ENCODE data around the gene KMO.

KMO gene

DNA sequence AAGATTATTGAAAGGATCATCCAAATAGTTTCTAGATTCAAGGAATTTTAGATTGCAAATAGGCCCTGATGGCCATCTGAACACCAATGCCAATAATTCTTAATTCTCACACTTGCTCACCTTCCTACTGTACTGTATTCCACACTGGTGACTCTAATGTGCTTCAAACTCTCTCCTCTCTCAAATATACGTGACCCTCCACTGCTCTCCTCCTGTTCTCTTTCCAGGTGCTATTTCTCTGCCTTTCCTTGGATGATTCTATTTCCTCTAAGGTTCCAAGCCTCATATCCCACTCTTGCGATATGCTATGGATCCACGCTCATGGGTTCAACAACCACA is 28.6 kb downstream of the KMO start:
- Histone ChIP-seq H3K9ac (ENCODE audit: insufficient read length) (no peak overlapping the region), H3K27ac (no peak overlapping the region), H3K36me3 (ENCODE audit: insufficient read depth, low read length) (peaks cover 60% of the 10 kb centered on the region), H3K9me3 (ENCODE audit: low read depth, low read length) (no peaks in the 10 kb centered on the region), H3K4me3 (no peak overlapping the region)
- TF ChIP-seq FOXP2 (optimal IDR thresholded peaks at IDR 0.05; ENCODE audit: control extremely low read depth, extremely low read length, insufficient read depth) = no peak
- TF ChIP-seq POLR2AphosphoS5 (IDR thresholded peaks at IDR 0.05; ENCODE audit: borderline replicate concordance, low read depth, low read length) = no peak
- no peak for TF ChIP-seq EZH2 (IDR thresholded peaks at IDR 0.05)
- no peak for DNase-seq (ENCODE audit: low read depth, low spot score)

DNA sequence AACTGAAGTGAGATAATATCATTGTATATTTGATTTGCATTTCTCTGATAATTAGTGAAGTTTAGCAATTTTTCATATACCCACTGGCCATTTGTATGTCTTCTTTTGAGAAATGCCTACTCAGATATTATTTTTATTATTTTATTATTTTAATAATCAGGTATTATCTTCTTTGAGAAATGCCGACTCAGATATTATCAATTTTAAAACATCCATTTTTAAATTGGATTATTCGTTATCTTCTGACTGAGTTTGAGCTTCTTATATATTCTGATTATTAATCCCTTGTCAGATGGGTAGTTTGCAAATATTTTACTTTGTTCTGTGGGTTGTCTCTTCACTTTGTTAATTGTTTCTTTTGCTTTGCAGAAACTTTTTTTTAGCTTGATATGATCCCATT is 37.7 kb downstream of the KMO start:
- no peak overlapping the region for H3K9ac ChIP-seq (ENCODE audit: insufficient read length)
- TF ChIP-seq EZH2 (IDR thresholded peaks at IDR 0.05) (no peak), FOXP2 (optimal IDR thresholded peaks at IDR 0.05; ENCODE audit: control extremely low read depth, extremely low read length, insufficient read depth) (no peak), POLR2AphosphoS5 (IDR thresholded peaks at IDR 0.05; ENCODE audit: borderline replicate concordance, low read depth, low read length) (no peak)
- H3K9me3 ChIP-seq (ENCODE audit: low read depth, low read length) = peaks cover 2% of the 10 kb centered on the region; the same call in 1 of the 2 replicates
- no peak overlapping the region for H3K4me3 ChIP-seq
- H3K27ac ChIP-seq = no peak overlapping the region
- no peak for DNase-seq (ENCODE audit: low read depth, low spot score)
- peaks cover 89% of the 10 kb centered on the region for H3K36me3 ChIP-seq (ENCODE audit: insufficient read depth, low read length)

DNA sequence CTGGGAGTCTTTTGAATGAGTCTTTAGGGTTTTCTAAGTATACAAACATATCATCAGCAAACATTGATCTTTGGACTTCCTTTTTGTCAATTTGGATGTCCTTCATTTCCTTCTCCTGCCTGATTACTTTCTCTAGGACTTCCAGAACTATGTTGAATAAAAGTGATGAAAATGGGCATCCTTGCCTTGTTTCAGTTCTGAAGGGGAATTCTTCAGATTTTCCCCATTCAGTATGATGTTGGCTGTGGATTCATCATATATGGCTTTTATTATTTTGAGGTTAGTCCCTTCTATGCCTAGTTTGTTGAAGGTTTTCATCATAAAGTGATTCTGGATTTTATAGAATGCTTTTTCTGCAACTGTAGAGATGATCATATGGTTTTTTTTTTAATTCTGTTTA is 42.0 kb downstream of the KMO start:
- TF ChIP-seq POLR2AphosphoS5 (IDR thresholded peaks at IDR 0.05; ENCODE audit: borderline replicate concordance, low read depth, low read length) (no peak), FOXP2 (optimal IDR thresholded peaks at IDR 0.05; ENCODE audit: control extremely low read depth, extremely low read length, insufficient read depth) (no peak), EZH2 (IDR thresholded peaks at IDR 0.05) (no peak)
- Histone ChIP-seq H3K9ac (ENCODE audit: insufficient read length) (no peak overlapping the region), H3K36me3 (ENCODE audit: insufficient read depth, low read length) (peaks cover 92% of the 10 kb centered on the region), H3K9me3 (ENCODE audit: low read depth, low read length) (peaks cover 2% of the 10 kb centered on the region; the same call in 1 of the 2 replicates), H3K27ac (no peak overlapping the region), H3K4me3 (no peak overlapping the region)
- no peak for DNase-seq (ENCODE audit: low read depth, low spot score)

DNA sequence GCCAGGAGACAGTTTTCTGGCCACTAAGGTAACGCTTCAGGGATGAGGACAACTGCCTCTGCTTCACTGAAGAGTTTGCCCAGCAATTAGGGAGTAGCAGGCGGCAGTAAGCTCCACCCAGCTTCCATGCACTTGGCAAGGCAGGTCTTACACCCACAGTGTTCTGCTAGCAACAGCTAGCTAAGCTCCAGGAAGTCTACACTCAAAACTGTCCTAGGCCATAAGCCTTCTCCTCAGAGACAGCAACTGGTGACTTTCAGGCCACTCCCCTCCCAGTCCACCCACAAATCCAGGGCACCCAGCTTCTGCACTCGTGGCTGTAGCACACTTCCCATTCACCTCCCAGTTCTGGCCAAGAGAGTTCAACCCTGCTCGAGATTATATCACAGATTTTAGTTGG is 47.3 kb downstream of the KMO start:
- no peak for TF ChIP-seq EZH2 (IDR thresholded peaks at IDR 0.05)
- no peak for TF ChIP-seq POLR2AphosphoS5 (IDR thresholded peaks at IDR 0.05; ENCODE audit: borderline replicate concordance, low read depth, low read length)
- TF ChIP-seq FOXP2 (optimal IDR thresholded peaks at IDR 0.05; ENCODE audit: control extremely low read depth, extremely low read length, insufficient read depth) = no peak
- H3K9ac ChIP-seq (ENCODE audit: insufficient read length) = no peak overlapping the region
- no peak overlapping the region for H3K4me3 ChIP-seq
- peaks cover 91% of the 10 kb centered on the region for H3K36me3 ChIP-seq (ENCODE audit: insufficient read depth, low read length)
- DNase-seq (ENCODE audit: low read depth, low spot score) = no peak
- H3K9me3 ChIP-seq (ENCODE audit: low read depth, low read length) = no peaks in the 10 kb centered on the region
- H3K27ac ChIP-seq = peak overlapping the region; percentile 37; the same call in 1 of the 2 replicates

DNA sequence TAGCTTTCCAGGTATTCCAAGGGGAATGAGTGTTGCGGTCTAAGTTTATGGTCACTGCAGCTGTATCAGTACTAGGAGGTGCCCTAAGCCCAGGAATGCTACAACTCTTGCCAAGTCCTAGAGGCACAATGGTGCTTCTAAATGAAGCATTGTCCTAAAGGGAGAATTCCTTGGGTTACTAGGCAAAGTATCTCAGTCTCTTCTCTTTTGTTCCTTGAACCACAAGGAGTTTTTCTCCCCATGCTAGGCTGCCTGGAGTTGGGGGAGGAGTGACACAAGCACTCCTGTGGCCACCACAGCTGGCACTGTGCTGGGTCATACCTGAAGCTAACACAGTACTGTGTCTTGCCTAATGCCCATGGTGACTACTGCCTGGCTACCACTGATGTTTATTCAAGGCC is 50.7 kb downstream of the KMO start:
- TF ChIP-seq FOXP2 (optimal IDR thresholded peaks at IDR 0.05; ENCODE audit: control extremely low read depth, extremely low read length, insufficient read depth) (no peak), EZH2 (IDR thresholded peaks at IDR 0.05) (no peak), POLR2AphosphoS5 (IDR thresholded peaks at IDR 0.05; ENCODE audit: borderline replicate concordance, low read depth, low read length) (no peak)
- no peak for DNase-seq (ENCODE audit: low read depth, low spot score)
- no peaks in the 10 kb centered on the region for H3K9me3 ChIP-seq (ENCODE audit: low read depth, low read length)
- H3K27ac ChIP-seq = no peak overlapping the region
- H3K4me3 ChIP-seq = no peak overlapping the region
- peaks cover 75% of the 10 kb centered on the region for H3K36me3 ChIP-seq (ENCODE audit: insufficient read depth, low read length)
- H3K9ac ChIP-seq (ENCODE audit: insufficient read length) = no peak overlapping the region

DNA sequence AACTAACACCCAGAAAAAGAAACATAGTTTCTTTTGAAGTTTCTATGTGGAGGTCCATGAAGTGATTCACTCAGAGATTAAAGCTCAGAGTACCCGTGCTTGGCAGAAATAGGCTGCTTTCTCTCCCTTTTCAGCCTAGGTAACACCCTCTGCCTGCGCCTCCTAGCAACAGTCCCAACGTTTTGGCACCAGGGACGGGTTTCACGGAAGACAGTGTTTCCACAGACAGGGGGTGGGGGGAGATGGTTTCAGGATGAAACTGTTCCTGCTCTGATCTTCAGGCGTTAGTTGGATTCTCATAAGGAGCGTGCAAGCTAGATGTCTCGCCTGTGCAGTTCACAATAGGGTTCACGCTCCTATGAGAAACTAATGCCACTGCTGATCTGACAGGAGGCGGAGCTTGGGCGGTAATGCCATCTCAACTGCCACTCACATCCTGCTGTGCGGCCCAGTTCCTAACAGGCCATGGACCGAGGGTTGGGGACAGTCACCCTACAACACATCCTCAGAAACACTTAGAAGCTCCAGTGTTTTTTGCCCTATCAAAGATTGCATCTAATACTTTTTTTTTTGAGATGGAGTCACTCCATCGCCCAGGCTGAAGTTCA is 54.8 kb downstream of the KMO start:
- Histone ChIP-seq H3K9ac (ENCODE audit: insufficient read length) (no peak overlapping the region), H3K9me3 (ENCODE audit: low read depth, low read length) (no peaks in the 10 kb centered on the region), H3K27ac (no peak overlapping the region), H3K36me3 (ENCODE audit: insufficient read depth, low read length) (peaks cover 69% of the 10 kb centered on the region), H3K4me3 (no peak overlapping the region)
- DNase-seq (ENCODE audit: low read depth, low spot score) = no peak
- no peak for TF ChIP-seq POLR2AphosphoS5 (IDR thresholded peaks at IDR 0.05; ENCODE audit: borderline replicate concordance, low read depth, low read length)
- TF ChIP-seq EZH2 (IDR thresholded peaks at IDR 0.05) = no peak
- TF ChIP-seq FOXP2 (optimal IDR thresholded peaks at IDR 0.05; ENCODE audit: control extremely low read depth, extremely low read length, insufficient read depth) = no peak

DNA sequence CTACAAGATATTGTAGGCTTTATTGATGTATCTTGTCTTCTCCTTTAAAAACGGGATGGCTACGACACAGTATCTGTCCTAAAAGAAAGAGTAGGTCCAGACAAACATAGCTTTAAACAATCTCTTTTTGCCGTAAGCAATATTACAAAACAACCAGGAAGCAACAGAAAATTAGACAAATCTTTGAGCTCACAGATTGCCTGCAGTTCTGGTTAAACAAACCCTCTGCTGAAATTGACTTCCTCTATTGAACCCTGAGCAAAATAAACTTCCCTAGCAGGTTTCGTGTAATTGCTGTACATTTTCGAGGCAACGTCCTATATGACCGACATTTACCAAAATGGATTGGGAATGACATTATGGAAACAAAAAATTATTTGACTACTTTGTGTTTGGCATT is 57.3 kb downstream of the KMO start:
- H3K36me3 ChIP-seq (ENCODE audit: insufficient read depth, low read length) = peaks cover 74% of the 10 kb centered on the region
- no peak overlapping the region for H3K27ac ChIP-seq
- H3K4me3 ChIP-seq = no peak overlapping the region
- no peak for TF ChIP-seq POLR2AphosphoS5 (IDR thresholded peaks at IDR 0.05; ENCODE audit: borderline replicate concordance, low read depth, low read length)
- TF ChIP-seq EZH2 (IDR thresholded peaks at IDR 0.05) = no peak
- no peak for TF ChIP-seq FOXP2 (optimal IDR thresholded peaks at IDR 0.05; ENCODE audit: control extremely low read depth, extremely low read length, insufficient read depth)
- DNase-seq (ENCODE audit: low read depth, low spot score) = no peak
- no peak overlapping the region for H3K9ac ChIP-seq (ENCODE audit: insufficient read length)
- H3K9me3 ChIP-seq (ENCODE audit: low read depth, low read length) = no peaks in the 10 kb centered on the region

DNA sequence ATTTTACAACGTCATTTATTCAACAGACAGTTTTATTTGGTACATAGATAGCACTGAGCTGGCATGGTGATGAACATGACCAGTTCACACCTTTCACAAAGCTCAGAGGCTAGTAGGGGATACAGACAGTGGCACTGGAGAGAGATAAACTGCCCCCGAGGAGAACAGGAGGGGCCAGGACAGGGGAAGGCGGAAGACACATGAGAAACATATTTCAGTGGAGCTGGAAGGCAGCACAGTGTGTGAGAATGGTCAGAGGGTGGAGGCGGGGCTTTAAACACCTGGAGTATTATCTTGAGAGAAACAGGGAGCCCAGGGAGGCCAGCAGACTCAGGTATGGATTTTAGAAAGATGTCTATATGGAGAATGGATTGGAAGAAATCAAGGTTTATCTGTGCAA is 58.5 kb downstream of the KMO start:
- H3K27ac ChIP-seq = no peak overlapping the region
- no peak overlapping the region for H3K9ac ChIP-seq (ENCODE audit: insufficient read length)

DNA sequence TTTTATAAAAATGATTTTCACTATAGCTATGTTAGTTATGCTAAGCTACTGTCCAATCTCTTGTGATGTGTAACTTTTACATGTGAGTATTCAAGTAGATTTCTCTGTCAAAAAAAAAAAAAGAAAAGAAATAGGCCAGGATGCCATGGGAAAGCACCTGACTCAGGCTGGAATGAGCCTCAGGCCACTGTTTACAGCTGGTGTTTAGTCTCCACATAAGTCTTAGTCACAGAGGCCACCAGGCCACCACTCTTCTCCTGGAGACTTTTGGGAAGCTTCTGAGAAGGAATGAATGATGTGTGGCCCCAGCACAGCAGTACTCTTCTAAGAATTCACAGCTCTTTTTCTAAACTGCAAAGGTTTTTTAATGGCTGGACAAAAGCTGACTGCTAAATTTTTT is 59.1 kb downstream of the KMO start:
- Histone ChIP-seq H3K9ac (ENCODE audit: insufficient read length) (no peak overlapping the region), H3K4me3 (no peak overlapping the region), H3K27ac (no peak overlapping the region), H3K9me3 (ENCODE audit: low read depth, low read length) (no peaks in the 10 kb centered on the region), H3K36me3 (ENCODE audit: insufficient read depth, low read length) (peaks cover 84% of the 10 kb centered on the region)
- no peak for DNase-seq (ENCODE audit: low read depth, low spot score)
- TF ChIP-seq EZH2 (IDR thresholded peaks at IDR 0.05) = no peak
- no peak for TF ChIP-seq POLR2AphosphoS5 (IDR thresholded peaks at IDR 0.05; ENCODE audit: borderline replicate concordance, low read depth, low read length)

More for the DNA sequence above, 58.5 kb downstream of the KMO start:
- H3K4me3 ChIP-seq = no peak overlapping the region
- no peak for TF ChIP-seq FOXP2 (optimal IDR thresholded peaks at IDR 0.05; ENCODE audit: control extremely low read depth, extremely low read length, insufficient read depth)
- TF ChIP-seq POLR2AphosphoS5 (IDR thresholded peaks at IDR 0.05; ENCODE audit: borderline replicate concordance, low read depth, low read length) = no peak
- TF ChIP-seq EZH2 (IDR thresholded peaks at IDR 0.05) = no peak
- DNase-seq (ENCODE audit: low read depth, low spot score) = no peak
- H3K36me3 ChIP-seq (ENCODE audit: insufficient read depth, low read length) = peaks cover 80% of the 10 kb centered on the region
- H3K9me3 ChIP-seq (ENCODE audit: low read depth, low read length) = no peaks in the 10 kb centered on the region

Data from SK-N-MC (cell line).